ENCODE data around the gene BATF.

DNA sequence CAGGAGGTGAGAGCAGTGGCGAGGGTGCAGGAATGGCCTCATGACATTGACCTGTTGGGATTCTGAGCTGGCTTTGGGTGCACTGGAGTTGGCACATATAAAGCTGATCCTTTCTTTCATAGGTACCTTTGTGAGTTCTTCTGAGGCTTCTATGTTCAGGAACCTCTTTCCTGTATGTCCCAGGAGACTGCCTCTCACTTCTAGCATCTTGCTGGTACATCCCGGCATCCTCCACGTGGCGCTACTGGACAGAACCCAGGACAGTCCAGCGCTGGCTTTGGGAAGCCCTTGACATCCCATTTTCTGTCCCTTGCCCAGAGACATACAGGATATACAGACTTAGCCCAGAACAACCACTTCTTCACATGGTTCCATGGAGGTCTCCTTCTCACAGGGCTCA is 44.4 kb upstream of the BATF start:
- TF ChIP-seq, protein P1, sequence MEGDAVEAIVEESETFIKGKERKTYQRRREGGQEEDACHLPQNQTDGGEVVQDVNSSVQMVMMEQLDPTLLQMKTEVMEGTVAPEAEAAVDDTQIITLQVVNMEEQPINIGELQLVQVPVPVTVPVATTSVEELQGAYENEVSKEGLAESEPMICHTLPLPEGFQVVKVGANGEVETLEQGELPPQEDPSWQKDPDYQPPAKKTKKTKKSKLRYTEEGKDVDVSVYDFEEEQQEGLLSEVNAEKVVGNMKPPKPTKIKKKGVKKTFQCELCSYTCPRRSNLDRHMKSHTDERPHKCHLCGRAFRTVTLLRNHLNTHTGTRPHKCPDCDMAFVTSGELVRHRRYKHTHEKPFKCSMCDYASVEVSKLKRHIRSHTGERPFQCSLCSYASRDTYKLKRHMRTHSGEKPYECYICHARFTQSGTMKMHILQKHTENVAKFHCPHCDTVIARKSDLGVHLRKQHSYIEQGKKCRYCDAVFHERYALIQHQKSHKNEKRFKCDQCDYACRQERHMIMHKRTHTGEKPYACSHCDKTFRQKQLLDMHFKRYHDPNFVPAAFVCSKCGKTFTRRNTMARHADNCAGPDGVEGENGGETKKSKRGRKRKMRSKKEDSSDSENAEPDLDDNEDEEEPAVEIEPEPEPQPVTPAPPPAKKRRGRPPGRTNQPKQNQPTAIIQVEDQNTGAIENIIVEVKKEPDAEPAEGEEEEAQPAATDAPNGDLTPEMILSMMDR (IDR thresholded peaks at IDR 0.05): no peak
- TF ChIP-seq EP300 (IDR thresholded peaks at IDR 0.05): no peak

All from esophagus muscularis mucosa (tissue), 3 donors.